Gastroesophageal sphincter (tissue), 3 donors: Measurements from ENCODE around the gene NLRX1.

Source experiments
- EP300 ChIP-seq: sonication (generic); formaldehyde crosslinking; IDR thresholded peaks from one replicate; pipeline ENCODE4 v1.6.1; 2017; ENCODE audit warnings: antibody characterized with exemption, mild to moderate bottlenecking
- POLR2A ChIP-seq, 2 donors: fragments of 450-650 bp; IDR thresholded peaks; one replicate each; pipeline ENCODE4 v1.6.1; 2017; ENCODE audit warnings: antibody characterized with exemption in 2 of 2, mild to moderate bottlenecking in 2 of 2, moderate library complexity in 1 of 2
- TF ChIP-seq, protein P1 (sequence below), 4 experiments: fragments of 200-600 bp in 2 of 4; fragments of 450-650 bp in 2 of 4; sonication (generic) in 1 of 4; IDR thresholded peaks; one replicate each; pipeline ENCODE4 v1.5.1; 2017 to 2019; ENCODE audit warnings: antibody characterized with exemption in 4 of 4, mild to moderate bottlenecking in 2 of 4, moderate library complexity in 2 of 4

DNA sequence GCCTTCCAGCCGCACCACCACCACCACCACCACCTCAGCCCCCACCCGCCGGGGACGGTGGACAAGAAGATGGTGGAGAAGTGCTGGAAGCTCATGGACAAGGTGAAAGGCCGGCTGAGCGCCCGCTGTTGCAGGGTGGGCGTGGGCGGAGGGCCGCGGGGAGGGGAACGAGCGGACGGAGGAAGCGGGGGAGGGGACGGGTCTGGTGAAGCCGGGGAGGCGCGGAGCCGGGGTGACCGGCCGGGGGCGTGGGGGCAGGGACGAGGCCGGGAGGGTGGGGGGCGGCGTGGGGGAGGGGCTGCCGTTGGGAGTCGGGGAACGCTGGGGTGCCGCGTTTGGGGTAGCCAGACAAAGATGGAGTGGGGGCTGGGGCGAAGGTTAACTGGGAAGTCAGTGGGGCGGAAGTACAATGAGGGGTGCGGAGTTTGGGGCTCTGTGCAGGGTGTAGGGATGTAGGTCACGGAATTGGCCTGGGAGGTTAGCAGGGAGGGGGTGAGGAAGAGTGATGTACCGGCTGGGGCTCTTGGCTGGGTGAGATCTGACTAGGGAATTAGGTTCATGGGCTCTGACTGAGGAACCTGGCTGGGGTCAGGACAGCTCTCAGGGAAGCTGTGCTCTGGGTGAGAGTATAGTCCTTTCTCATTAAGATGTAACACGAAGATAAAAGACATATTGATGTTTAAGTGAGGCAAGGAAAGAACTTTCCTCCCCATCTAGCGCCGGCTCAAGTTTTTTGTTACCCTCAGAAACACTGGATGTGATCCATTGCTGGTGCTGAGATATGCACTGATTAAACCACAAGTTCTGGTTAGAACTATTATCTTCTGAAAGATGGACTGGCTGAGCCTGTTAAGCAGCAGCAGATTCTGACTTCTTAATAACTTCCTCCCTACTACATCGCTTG, 38.2 kb downstream of the NLRX1 start:
- TF ChIP-seq POLR2A (IDR thresholded peaks at IDR 0.05) (no peak), EP300 (no peak)
- TF ChIP-seq, protein P1, sequence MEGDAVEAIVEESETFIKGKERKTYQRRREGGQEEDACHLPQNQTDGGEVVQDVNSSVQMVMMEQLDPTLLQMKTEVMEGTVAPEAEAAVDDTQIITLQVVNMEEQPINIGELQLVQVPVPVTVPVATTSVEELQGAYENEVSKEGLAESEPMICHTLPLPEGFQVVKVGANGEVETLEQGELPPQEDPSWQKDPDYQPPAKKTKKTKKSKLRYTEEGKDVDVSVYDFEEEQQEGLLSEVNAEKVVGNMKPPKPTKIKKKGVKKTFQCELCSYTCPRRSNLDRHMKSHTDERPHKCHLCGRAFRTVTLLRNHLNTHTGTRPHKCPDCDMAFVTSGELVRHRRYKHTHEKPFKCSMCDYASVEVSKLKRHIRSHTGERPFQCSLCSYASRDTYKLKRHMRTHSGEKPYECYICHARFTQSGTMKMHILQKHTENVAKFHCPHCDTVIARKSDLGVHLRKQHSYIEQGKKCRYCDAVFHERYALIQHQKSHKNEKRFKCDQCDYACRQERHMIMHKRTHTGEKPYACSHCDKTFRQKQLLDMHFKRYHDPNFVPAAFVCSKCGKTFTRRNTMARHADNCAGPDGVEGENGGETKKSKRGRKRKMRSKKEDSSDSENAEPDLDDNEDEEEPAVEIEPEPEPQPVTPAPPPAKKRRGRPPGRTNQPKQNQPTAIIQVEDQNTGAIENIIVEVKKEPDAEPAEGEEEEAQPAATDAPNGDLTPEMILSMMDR (IDR thresholded peaks at IDR 0.05): no peak
